ENCODE results near the gene WDR18.

WDR18 gene

DNA sequence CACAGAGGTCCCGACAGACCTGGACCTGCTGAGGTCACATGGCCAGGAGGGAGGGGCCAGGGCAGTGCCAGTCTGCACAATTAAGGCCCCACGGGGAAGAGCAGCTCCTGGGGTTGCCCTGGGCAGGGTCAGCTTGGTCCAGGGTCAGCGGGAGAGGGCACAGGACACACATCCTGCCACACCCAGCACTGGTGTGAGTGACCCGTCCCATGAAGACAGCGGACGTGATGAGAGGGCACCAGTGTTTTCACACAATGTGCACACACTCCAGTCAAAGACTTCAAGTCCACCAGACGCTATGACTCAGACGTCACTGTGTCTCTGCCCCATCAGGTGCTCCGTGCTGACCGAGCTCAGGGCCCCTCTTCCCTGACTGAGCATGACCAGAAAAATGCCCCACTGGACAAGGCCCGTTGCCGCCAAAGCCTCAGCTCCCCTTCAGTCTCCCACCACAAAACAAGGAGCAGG is 32.5 kb downstream of the WDR18 start:
- no peak for DNase-seq (ENCODE audit: insufficient read length, low spot score)
- no peak for FAIRE-seq
- TF ChIP-seq, protein P1, sequence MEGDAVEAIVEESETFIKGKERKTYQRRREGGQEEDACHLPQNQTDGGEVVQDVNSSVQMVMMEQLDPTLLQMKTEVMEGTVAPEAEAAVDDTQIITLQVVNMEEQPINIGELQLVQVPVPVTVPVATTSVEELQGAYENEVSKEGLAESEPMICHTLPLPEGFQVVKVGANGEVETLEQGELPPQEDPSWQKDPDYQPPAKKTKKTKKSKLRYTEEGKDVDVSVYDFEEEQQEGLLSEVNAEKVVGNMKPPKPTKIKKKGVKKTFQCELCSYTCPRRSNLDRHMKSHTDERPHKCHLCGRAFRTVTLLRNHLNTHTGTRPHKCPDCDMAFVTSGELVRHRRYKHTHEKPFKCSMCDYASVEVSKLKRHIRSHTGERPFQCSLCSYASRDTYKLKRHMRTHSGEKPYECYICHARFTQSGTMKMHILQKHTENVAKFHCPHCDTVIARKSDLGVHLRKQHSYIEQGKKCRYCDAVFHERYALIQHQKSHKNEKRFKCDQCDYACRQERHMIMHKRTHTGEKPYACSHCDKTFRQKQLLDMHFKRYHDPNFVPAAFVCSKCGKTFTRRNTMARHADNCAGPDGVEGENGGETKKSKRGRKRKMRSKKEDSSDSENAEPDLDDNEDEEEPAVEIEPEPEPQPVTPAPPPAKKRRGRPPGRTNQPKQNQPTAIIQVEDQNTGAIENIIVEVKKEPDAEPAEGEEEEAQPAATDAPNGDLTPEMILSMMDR (IDR thresholded peaks at IDR 0.05; ENCODE audit: insufficient read depth, missing control alignments), result no peak

DNA sequence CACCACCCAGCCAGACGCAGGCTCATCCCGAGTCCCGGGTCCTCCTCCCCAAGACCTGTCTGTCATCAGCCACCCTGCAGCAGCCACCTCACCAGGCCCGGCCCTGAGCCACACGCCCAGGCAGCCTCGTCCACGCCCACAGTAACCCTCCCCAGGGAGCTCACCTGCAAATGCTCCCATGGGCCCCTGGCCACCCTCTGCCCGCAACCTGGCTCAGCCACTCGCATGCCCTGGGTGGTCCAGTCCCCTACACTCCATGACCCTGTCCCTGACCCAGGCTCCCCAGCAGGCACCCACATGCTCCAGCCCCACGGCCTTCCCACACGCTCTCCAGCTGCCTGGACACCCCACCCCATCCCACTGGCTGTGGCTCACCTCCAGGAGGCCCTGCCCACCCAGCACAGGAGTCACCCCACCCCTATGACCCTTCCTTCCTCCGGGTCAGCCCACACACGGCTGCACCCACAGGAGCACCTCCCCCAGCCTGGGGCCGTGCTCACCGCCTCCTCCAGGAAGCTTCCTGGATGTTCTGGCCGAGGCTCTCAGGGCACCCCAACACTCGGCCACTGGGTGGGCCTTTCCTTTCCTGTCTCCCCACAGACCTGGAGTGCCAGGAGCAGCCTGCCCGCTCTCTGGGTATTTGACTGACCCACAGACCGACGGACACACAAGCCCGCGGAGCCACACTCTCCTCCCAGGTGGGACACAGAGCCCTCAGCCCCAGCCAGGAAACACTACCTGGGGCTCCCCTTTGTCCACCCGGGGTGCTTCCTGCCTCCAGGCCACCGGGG is 33.2 kb downstream of the WDR18 start:
- FAIRE-seq, result no peak
- DNase-seq (ENCODE audit: insufficient read length, low spot score), result no peak
- TF ChIP-seq, protein P1 (IDR thresholded peaks at IDR 0.05; ENCODE audit: insufficient read depth, missing control alignments), result no peak

DNA sequence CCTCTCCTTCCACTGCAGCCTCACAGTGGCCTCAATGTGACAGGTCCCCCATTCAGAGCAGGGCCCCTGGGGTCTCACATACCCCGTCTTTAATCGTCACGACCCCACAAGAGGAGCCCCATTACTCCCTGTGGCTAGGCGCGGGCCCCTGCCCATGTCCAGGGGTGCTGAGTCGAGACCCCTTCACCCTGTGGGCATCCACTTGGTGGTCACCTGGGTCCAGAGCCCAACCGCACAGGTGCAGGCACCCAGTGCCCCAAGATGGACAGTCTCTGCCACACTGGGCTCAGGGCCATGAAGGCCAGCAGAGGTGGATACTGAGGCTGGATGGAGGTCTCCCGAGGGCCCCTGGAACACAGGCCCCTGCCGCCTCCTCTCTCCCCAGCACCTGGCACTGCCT is 33.8 kb downstream of the WDR18 start:
- no peak for FAIRE-seq
- TF ChIP-seq, protein P1 (IDR thresholded peaks at IDR 0.05; ENCODE audit: insufficient read depth, missing control alignments), result no peak
- no peak for DNase-seq (ENCODE audit: insufficient read length, low spot score)

DNA sequence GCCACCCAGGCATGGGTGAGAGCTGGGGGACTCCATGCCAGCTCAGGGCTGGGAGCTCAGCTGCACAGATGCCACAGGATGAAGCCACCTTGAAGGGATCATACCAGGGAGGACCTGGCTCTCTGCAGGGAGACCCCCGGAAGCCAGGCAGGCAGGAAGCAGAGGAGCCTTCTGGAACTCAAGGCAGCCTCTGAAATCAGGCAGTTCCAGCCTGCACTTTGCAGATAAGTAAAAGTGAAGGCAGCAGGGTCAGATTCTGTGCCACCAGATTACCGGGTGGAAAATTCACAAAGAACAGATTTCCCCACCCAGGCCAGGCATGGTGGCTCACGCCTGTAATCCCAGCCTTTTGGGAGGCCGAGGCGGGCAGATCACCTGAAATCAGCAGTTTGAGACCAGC is 34.2 kb downstream of the WDR18 start:
- no peak for FAIRE-seq
- TF ChIP-seq, protein P1 (IDR thresholded peaks at IDR 0.05; ENCODE audit: insufficient read depth, missing control alignments), result no peak
- DNase-seq (ENCODE audit: insufficient read length, low spot score), result no peak

DNA sequence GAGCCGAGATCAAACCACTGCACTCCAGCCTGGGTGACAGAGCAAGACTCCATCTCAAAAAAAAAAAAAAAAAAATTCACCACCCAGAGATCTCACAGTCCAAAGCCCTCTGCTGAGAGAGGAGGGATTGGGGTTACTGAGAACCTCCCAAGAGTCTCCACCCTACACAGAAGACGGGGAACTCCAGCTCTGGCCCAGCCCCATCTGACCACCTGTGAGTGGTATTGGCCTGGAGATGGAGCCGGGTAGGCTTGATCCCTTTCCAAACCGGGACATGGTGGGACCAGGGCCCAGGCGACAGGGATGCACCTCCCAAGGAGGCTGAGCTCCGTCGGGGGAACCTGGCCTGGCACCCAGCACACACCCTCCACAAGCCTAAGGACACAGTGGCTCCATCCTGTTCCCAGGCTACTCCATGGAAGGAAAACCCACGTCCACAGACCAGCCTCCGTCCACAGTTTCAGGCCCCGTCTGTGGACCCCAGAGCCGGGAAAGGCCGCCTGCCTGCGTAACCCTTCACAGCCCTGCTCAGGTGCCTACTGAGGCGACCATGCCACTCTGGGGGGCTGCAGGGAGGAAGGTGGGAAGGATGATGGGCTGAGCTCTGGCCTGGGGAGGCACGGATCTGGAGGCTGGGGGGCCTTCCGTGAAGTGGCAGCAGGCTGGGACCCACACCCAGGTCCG is 34.9 kb downstream of the WDR18 start:
- FAIRE-seq (no peak), DNase-seq (ENCODE audit: insufficient read length, low spot score) (no peak)
- TF ChIP-seq, protein P1 (IDR thresholded peaks at IDR 0.05; ENCODE audit: insufficient read depth, missing control alignments), result no peak

DNA sequence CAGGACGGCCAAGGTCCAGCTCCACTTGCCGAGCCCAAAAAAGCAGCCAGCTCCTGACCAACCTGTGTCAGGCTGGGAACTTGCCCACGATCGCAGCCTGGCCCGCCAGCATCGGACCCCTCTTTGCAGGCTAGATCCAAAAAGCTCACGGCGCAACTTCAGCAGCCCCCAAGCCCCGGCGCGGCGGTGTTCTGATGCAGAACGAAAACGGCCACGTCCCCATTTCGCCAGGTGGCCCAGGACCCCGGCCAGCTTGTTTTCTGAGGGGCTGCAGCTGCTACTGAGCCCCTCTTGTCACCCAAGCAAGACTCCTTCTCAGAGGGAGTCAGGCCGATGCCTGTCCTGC is 35.4 kb downstream of the WDR18 start:
- DNase-seq (ENCODE audit: insufficient read length, low spot score) (no peak), FAIRE-seq (no peak)
- TF ChIP-seq, protein P1 (IDR thresholded peaks at IDR 0.05; ENCODE audit: insufficient read depth, missing control alignments), result no peak
